ENCODE data around the gene CCDC73.

DNA sequence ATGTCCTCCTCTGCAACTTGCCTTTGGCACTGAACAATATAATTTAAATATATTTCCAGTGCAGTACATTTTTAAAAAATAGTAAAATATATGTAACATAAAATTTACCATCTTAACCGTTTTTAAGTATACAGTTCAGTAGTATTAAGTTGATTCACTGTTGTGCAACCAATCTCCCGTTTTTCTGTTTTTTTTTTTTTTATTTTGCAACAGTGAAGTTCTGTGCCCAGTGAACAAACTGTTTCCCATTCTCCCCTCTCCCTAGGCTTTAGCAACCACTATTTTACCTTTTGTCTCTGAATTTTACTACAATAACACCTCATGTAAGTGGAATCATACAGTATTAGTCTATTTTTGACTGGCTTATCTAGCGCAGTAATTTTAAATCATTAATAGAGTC, 49.1 kb upstream of the CCDC73 start:
- TF ChIP-seq, protein P1, sequence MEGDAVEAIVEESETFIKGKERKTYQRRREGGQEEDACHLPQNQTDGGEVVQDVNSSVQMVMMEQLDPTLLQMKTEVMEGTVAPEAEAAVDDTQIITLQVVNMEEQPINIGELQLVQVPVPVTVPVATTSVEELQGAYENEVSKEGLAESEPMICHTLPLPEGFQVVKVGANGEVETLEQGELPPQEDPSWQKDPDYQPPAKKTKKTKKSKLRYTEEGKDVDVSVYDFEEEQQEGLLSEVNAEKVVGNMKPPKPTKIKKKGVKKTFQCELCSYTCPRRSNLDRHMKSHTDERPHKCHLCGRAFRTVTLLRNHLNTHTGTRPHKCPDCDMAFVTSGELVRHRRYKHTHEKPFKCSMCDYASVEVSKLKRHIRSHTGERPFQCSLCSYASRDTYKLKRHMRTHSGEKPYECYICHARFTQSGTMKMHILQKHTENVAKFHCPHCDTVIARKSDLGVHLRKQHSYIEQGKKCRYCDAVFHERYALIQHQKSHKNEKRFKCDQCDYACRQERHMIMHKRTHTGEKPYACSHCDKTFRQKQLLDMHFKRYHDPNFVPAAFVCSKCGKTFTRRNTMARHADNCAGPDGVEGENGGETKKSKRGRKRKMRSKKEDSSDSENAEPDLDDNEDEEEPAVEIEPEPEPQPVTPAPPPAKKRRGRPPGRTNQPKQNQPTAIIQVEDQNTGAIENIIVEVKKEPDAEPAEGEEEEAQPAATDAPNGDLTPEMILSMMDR (conservative IDR thresholded peaks at IDR 0.05) = no peak
- no peak for TF ChIP-seq EZH2 (IDR thresholded peaks at IDR 0.05; ENCODE audit: low read depth)
